SU-DHL-6 (cell line): Measurements from ENCODE around the gene IL21R.

Experiments
- EZH2phosphoT487 ChIP-seq: fragments of 200-600 bp; sonication (generic), shearing (Covaris generic); conservative IDR thresholded peaks from 2 replicates; pipeline ENCODE4 v1.6.1; 2018; ENCODE audit warnings: mild to moderate bottlenecking, antibody characterized with exemption, low read length, moderate library complexity, mixed read lengths
- TF ChIP-seq, protein P1 (sequence below): fragments of 200-600 bp; sonication (generic); IDR thresholded peaks from one replicate; pipeline ENCODE4 v1.5.1; 2017; ENCODE audit warnings: antibody characterized with exemption, mild to moderate bottlenecking, low read length, moderate library complexity; ENCODE audit not compliant: insufficient read depth, poor library complexity, severe bottlenecking

DNA sequence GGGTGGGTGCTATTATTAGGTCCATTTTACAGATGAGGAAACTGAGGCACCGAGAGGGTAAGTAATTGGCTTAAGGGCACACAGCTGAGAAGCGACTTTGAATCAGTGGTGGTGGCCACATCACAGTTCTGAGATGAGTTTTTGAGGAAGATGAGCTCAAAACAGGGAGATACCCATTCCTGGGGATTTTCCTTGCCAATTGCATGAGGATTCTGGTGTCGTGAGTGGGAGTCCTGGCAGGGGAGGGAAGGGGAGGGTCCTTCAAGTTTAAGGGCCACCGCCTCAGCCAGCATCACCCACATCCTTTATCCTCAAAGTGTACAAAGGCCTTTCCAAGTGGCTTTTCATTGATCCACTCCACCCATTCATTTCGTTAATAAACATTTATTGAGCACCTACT is 45.3 kb downstream of the IL21R start:
- TF ChIP-seq, protein P1, sequence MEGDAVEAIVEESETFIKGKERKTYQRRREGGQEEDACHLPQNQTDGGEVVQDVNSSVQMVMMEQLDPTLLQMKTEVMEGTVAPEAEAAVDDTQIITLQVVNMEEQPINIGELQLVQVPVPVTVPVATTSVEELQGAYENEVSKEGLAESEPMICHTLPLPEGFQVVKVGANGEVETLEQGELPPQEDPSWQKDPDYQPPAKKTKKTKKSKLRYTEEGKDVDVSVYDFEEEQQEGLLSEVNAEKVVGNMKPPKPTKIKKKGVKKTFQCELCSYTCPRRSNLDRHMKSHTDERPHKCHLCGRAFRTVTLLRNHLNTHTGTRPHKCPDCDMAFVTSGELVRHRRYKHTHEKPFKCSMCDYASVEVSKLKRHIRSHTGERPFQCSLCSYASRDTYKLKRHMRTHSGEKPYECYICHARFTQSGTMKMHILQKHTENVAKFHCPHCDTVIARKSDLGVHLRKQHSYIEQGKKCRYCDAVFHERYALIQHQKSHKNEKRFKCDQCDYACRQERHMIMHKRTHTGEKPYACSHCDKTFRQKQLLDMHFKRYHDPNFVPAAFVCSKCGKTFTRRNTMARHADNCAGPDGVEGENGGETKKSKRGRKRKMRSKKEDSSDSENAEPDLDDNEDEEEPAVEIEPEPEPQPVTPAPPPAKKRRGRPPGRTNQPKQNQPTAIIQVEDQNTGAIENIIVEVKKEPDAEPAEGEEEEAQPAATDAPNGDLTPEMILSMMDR, result no peak
- no peak for TF ChIP-seq EZH2phosphoT487
